Measurements from ENCODE around the gene MFAP5. TPM values are rescaled to one million over a fixed set of nuclear protein-coding genes. Genes with fewer than 3 reads are reported as not detected.
A peak's percentile ranks its signal among the peaks of the same experiment; 100 is the strongest.

The MFAP5 gene
- total RNA-seq, 2 donors from 2014 or later = 4.6 to 12.1 TPM

GRCh38 chr12:8698879-8699278 is 36.3 kb upstream of the MFAP5 start:
- H3K27ac ChIP-seq = peak overlapping the region; percentile 58
- H3K36me3 ChIP-seq = no peaks in the 10 kb centered on the region
- no peaks in the 10 kb centered on the region for H3K9me3 ChIP-seq
- peak overlapping the region; percentile 61 for H3K4me3 ChIP-seq
- H3K4me1 ChIP-seq = no peaks in the 10 kb centered on the region
- no peak overlapping the region for H3K9ac ChIP-seq (ENCODE audit: low read depth in 2 of 2, low read length in 2 of 2)
- no peak for TF ChIP-seq CTCF (IDR thresholded peaks at IDR 0.05)
- no peaks in the 10 kb centered on the region for H3K27me3 ChIP-seq
- DNase-seq = no peak
- intact Hi-C loops (cut with DNase I) = no loop called here

- H3K4me1 ChIP-seq = no peaks in the 10 kb centered on the region
- H3K36me3 ChIP-seq = no peaks in the 10 kb centered on the region
- intact Hi-C loops (cut with DNase I) = no loop called here
- peak overlapping the region in 1 of 2 donors; percentile 93 for H3K9ac ChIP-seq (ENCODE audit: low read depth in 2 of 2, low read length in 2 of 2)
- peak overlapping the region; percentile 58 for H3K27ac ChIP-seq
- DNase-seq = peak; percentile 56
- H3K9me3 ChIP-seq = no peaks in the 10 kb centered on the region
- no peaks in the 10 kb centered on the region for H3K27me3 ChIP-seq
- TF ChIP-seq CTCF (IDR thresholded peaks at IDR 0.05) = no peak
- peak overlapping the region; percentile 61 for H3K4me3 ChIP-seq
These were observed 35.7 kb upstream of the MFAP5 start for GRCh38 chr12:8698132-8698851.

- peak; percentile 68 for DNase-seq
- no peak for TF ChIP-seq CTCF (IDR thresholded peaks at IDR 0.05)
- Histone ChIP-seq H3K36me3 (no peaks in the 10 kb centered on the region), H3K4me1 (no peaks in the 10 kb centered on the region), H3K27ac (peak within 1 kb of the TSS; percentile 58), H3K4me3 (peak within 1 kb of the TSS; percentile 61), H3K9ac (ENCODE audit: low read depth in 2 of 2, low read length in 2 of 2) (peak within 1 kb of the TSS; percentile 26 to 93), H3K9me3 (no peaks in the 10 kb centered on the region), H3K27me3 (no peaks in the 10 kb centered on the region)
- intact Hi-C loops (cut with DNase I) = no loop called here
These were observed 35.0 kb upstream of the MFAP5 start, which contains the start of gene RIMKLB for GRCh38 chr12:8697476-8698131. Gene RIMKLB (plus strand): TSS chr12:8697991. CDS start chr12:8713867, 15,876 bp downstream.

GRCh38 chr12:8697120-8697475 is 34.5 kb upstream of the MFAP5 start:
- intact Hi-C loops (cut with DNase I) = no loop called here
- TF ChIP-seq CTCF (IDR thresholded peaks at IDR 0.05) = no peak
- Histone ChIP-seq H3K36me3 (no peaks in the 10 kb centered on the region), H3K27me3 (no peaks in the 10 kb centered on the region), H3K9me3 (no peaks in the 10 kb centered on the region), H3K9ac (ENCODE audit: low read depth in 2 of 2, low read length in 2 of 2) (peak overlapping the region; percentile 26 to 38), H3K4me3 (peak overlapping the region; percentile 61), H3K27ac (peak overlapping the region; percentile 42), H3K4me1 (no peaks in the 10 kb centered on the region)
- DNase-seq = no peak

- intact Hi-C loops (cut with DNase I) = no loop called here
- Histone ChIP-seq H3K27ac (peak overlapping the region; percentile 42), H3K4me3 (peak overlapping the region; percentile 61), H3K9ac (ENCODE audit: low read depth in 2 of 2, low read length in 2 of 2) (no peak overlapping the region), H3K36me3 (no peaks in the 10 kb centered on the region), H3K4me1 (no peaks in the 10 kb centered on the region), H3K27me3 (no peaks in the 10 kb centered on the region), H3K9me3 (no peaks in the 10 kb centered on the region)
- no peak for TF ChIP-seq CTCF (IDR thresholded peaks at IDR 0.05)
- DNase-seq = no peak
These were observed 33.9 kb upstream of the MFAP5 start for GRCh38 chr12:8696442-8697090.
